ENCODE data around the gene CCDC27. TPM values are rescaled to one million over a fixed set of nuclear protein-coding genes. Genes with fewer than 3 reads are reported as not detected.

CCDC27 gene
- total RNA-seq, 1 experiment from 2014 or later = not detected

DNA sequence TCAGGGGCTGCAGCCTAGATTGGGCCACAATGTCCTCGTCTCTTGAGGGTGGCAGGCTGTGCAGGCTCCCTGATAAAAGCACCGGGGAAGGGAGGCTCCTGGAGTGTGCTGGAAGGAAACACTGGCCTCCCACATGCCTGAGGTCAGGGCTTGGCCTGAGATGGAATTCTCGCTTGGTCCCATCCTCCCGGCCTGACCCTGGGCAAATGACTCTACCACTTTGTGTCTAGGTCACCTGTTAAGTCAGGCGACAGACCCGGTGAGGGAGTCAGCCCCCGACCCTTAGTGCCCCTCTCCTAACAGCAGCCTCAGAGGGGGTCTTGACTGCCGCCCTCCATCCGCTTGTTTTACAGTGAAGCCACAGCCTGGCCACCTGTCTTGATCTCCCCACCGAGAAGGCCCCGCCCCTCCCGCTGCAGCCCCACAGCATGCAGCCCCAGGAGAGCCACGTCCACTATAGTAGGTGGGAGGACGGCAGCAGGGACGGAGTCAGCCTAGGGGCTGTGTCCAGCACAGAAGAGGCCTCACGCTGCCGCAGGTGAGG, 22.8 kb downstream of the CCDC27 start:
- DNase-seq (ENCODE audit: low read depth) = no peak

DNA sequence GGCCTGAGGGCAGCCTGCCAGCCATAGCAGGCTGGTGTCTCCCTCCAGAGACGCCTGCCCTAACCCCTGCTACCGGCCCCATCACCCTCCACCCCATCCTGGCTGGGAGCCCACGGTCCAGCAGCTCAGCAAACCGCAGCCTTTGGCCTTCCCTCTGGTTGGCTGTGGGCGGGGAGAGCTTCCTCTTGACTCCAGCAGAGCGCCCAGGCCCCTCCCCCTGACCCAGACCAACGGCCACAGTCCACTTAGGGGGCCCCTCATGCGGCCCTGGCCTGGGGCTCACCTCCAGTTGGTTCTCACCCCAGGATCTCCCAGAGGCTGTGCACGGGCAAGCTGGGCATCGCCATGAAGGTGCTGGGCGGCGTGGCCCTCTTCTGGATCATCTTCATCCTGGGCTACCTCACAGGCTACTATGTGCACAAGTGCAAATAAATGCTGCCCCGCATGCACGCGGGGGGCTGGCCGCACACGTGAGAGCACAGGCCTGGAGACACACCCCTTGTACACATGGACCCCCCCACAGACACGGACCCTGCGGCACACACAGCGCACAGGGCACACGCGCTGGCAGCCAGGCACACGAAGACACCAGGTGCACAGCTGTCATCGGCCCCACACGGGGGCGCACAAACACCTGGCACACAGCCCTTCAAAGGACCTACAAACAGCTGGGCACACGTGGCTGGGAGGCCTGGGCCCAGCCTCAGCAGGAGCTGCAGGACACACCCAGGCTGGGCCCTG, 23.4 kb downstream of the CCDC27 start:
- DNase-seq (ENCODE audit: low read depth) = peak; percentile 78

DNA sequence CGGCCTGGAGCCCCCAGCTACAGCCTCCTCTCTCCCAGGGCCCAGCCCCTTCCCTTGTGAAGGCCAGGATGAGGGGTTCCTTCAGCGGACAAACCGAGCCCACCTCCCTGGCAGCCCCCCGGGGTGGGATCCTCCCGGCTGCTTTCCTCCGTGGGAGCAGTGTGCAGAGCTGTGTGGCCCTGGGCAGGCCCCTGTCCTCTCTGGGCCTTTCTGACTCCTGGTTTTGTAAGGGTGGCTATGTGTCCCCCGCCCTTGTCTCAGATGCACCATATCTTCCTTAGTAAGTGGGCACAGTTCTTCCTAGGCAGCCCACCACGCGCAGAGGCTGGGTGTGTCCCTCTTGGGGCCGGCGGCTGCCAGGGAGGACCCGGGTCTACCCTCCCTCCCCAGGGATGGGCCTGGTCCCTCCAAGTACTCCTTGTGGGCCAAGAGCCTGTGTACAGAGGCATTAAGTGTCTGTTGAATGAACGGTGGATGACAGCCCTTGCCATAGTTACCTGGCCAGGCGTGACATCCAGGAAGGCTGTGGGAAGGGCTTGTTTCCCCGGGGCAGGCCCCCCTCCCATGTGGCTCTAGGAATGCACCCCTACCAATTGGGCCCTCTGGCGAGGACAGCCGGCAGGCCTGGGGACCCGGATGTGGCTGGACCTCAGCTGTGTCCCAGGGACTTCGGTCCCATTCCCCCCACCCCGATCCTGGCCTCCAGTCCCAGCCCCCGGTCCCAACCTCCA, 24.1 kb downstream of the CCDC27 start:
- DNase-seq (ENCODE audit: low read depth) = no peak

DNA sequence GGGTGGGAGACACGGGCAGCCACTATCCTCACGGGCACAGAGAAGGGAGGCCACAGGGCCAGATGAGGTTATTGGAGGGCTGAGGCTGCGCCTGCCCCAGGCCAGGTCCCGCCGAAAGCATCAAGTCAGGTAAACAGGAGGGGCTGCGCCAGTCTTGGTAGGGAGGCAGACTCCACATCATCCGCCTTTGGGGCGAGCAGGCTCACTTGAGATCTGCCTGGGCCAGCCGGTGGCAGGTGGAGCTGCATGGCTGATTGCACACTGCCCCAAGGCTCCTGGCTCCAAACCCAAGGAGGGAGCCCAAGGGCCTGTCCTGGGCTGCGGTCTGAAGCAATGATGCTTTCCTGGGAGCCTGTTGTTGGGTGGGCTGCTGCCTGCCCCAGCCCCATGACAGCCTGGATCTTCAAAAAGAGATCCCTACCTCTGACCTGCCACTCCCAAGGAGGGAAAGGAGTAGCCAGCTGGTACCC, 24.9 kb downstream of the CCDC27 start:
- no peak for DNase-seq (ENCODE audit: low read depth)

DNA sequence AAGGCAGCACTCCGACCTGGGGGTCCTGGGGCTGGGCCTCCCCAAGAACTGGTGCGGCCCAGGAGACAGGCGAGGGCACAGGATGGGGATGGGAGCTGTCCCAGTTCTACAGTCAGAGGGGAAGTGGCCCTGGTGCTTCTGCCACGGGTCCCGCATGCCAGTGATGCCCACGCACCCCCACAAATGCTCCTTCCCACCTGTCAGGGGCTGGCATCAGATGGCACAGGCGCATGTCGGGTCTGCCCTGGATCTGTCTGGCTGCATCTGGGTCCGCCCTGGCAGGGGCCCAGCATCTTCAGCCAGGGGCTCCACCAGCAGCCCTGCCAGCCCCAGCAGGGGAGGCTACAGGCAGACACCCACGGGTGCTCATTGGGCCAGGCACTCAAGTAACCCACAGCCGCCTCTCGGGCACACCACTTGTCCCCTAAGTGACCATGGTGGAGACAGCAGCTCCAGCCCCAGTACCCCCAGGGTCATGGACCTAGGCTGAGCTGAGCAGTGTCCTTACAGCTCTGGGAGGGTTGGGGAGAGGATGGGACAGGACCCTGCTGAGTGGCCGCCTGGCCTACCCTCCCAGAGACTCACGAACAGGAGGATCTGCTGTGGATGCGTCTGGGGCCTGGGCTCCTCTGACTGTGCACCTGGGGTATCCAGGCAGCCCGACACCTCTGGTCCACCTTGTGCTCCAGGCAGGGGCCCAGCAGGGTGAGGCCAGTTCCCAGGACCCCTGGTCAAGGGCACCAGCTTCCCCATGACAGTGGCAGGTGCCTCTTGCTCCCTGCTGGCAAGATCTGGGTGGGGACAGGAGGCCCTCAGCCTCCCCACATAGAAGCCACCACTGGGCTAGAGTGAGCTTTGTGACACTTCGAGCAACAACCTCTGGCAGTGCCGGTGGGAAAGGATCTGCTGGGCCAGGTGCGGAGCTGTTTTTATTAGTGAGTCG, 25.7 kb downstream of the CCDC27 start:
- no peak for DNase-seq (ENCODE audit: low read depth)

DNA sequence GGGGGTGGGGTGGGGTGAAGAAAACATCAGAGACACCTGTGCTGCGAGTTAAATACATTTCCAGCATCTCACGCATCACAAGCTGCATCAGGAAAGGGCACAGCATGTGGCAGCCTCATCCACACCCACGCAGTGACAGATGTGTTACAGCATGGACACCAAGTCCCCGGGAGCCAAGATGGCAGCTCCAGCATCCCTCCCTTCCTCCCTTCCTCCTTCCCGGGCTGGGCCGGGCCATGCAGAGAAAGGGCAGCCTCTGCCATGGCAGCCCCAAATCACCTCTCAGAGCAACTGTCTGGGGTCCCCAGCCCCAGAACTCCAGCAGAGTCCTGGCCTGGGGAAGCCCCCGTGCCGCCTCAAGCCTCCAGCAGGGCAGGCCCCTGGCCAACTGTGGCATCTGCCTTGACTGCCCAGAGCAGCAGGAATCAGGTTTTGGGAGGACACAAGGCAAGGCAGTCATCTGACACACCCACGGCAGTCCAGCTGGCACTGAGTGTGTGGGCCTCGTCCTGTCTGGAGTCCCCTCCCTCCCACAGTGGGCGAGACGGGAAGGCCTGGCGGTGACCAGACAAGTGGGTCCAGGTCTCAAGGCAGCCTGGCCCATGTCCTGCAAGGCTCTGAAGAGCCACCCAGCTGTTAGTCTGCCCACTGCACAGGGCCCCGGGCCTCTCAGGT, 26.5 kb downstream of the CCDC27 start:
- DNase-seq (ENCODE audit: low read depth) = no peak

DNA sequence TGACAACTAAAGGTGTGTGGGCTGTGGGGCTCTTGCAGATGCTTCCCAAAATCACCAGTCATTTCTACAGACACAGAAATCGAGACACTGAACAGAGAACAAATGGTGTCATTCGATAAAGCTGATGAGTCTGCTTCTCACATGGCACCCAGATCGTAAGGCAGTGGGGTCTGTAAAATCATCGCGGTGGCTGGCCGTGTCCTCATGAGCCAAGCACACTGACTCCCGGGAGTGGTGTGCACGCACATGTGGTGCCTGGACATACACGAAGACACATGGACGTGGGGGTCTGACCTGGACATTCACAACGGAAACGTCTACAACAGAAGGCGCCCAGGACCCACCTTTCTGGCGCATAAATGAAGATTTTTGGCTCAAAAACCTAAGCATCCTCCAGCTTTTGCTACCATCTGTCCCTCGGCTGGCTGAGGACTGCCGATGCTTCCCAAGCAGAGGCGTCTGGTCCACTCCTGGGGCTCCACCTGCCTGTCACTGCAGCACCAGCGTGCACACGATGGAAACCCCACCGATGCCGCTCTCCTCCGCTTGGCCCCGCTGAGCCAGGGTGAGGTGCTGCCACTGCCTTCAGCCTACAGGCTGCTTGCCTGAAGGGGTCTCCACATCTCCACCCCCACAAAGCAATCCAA, 27.1 kb downstream of the CCDC27 start:
- DNase-seq (ENCODE audit: low read depth) = no peak

DNA sequence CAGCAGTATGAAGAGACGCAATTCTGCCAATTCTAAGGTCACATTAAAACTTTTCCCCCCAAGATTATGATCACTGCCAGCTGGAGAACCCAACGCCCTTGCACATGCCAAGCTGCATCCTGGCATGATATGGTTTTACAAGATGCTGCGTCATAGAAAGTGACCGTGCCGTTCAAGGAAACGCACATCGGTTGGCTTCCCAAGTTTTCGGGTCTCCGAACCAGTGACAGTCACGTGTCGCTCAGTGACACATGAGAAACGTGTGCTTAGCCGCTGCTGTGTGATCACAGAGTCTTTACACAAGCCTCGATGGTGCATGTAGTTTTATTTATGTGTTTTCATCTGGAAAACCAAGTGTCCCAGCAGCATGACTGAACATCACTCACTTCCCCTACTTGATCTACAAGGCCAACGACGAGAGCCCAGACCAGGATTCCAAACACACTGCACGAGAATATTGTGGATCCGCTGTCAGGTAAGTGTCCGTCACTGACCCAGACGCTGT, 27.7 kb downstream of the CCDC27 start:
- no peak for DNase-seq (ENCODE audit: low read depth)

DNA sequence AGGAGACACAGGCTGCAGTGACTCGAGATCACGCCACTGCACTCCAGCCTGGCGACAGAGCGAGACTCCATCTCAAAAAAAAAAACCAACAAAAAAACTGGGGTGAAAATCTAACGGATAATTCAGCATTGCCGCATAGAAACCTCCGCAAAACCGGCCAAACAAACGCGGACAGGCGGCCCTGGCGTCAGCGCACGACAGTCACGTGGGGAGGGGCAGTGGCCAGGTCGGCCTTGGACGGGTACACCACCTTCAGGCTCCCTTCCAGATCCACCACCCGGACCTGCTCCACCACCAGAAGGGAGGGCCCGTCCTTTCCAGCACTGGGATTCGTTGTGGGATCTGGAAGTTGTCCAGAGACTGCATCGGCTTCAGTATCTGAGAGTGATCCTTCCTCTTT, 28.7 kb downstream of the CCDC27 start:
- DNase-seq (ENCODE audit: low read depth) = no peak

DNA sequence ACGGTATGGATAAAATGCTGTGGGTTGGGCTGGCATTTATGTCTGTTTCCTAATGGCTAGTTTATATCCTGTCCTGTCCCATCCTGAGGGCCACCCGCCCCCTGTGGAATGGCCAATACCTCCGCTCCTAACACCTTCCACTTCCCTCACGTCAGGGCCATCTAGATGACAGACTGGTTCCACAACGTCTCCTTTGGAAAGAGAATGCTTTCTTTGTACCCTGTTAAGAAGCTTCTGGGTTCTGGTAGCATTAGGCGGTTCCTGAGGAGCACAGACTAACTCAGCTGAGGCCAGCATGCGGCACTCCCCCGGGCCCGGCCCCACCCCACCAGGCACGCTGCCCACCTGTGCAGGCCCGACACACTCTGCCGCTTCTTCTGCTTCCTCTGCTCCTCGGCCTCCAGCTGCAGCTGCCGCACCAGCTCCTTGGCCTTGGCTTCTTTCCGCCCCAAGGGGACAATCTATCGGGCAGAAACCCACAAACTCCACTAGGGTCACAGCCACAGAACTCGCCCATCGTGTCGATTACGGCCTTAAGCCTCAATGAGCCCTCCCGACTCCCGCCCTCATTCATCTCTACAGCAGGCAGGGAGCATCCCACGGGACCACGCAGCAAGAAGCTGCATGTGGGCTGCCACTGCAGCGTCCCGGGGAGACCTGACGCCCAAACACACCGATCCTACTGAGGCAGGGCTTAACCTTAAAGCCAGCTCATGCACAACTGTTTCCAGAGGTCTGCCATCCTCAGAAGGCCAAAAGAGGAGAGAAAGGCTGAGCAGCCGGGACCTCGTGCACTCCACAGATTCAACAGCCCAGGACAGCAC, 31.6 kb downstream of the CCDC27 start:
- DNase-seq (ENCODE audit: low read depth) = no peak

DNA sequence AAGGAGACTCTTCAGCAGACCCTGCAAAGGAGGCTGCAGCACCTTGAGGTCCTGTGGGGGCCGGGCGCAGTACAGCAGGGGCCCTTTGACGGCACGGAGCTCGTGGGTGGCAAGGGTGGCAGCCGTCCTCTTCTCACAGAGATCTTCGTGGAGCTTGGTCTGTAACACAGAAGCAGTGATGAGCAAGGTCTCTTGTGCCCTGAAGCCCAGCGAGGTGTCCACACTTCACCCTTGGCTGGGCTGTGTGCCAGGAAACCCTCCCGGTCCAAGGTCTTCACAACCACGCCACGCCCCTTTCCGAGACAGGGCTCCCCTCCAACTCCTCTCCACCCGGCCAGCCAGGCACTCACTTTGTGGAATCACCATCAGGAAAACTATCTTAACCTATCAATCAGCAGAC, 32.8 kb downstream of the CCDC27 start:
- DNase-seq (ENCODE audit: low read depth) = no peak

DNA sequence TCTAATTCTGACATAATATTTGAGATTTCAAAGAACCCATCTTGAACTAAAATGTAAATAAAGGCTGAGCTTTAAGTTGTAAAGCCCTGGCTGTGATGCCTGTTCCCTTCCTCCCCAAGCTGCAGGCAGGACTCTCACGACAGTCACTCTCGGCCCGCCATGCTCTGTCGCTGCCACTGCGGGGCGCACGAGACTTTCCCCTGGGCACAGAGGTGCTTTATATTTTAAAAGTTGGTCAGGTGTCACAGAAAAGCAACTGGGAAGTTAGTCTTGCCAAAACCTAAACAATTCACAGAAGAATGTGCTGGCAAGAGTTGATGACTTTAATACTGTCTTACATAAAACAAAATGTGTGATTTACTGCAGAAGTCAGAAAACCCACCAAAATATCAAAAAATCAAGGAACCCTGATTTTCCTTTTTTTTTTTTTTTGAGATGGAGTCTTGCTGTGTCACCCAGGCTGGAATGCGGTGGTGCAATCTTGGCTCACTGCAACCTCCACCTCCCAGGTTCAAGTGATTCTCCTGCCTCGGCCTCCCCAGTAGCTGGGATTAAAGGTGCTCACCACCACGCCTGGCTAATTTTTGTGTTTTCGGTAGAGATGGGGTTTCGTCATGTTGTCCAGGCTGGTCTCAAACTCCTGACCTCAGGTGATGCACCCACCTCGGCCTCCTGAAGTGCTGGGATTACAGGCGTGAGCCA, 33.4 kb downstream of the CCDC27 start:
- DNase-seq (ENCODE audit: low read depth) = no peak

DNA sequence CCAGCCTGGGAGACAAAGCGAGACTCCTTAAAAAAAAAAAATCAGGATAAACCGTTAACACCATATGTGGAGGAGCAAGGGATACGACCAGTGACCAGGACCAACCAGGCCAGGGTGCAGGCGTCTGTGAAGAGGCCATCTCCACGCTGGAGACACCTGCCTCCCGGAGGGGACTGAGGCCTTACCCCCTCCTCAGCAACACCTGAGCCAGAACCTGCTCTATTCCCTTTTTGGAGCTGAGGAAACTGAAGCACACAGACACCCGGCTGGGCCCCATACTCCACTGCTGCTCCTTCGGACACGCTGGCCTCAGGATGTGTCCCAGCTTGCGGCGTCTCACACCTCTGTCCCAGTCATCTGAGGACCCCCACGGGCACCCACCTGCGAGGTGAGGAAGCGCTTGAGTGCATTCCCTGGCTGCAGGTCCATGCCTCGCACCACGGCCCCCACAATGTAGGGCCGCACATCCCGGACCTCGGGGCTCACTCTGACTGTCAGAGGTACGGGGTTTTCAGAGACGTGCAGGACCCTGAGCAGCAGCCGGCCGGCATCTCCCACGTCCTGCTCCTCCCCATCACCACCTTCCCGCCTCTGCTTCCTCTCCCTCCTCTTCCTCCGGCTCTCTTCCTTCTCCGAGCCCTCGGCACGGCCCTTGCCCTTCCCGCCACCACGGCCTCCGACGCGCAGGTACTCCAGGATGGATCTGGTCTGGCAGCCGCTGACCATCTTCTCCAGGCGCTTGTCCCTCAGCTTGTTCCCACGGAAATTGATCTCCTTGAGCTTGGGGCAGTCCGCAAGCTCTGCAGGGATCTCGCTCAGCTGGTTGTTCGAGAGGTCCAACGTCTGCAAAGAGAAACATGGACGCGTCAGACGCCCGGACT, 34.5 kb downstream of the CCDC27 start:
- DNase-seq (ENCODE audit: low read depth) = no peak

DNA sequence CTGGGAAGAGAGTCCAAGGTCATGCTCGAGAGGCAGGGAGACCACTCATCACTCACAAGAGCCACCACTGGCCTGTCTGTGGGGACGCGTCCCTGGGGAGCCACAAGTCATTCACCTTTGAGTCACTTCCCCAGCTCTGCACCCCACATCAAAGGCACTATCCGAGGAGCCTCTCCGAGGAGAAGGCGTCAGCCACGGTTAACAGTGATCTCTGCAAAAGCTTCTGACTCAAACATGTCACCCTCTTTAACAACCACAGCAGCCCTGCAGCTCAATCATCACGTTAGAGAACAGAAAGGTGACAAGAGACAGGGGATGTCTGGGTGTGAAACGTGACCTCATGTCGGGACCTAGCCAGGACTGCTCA, 35.1 kb downstream of the CCDC27 start:
- DNase-seq (ENCODE audit: low read depth) = no peak

DNA sequence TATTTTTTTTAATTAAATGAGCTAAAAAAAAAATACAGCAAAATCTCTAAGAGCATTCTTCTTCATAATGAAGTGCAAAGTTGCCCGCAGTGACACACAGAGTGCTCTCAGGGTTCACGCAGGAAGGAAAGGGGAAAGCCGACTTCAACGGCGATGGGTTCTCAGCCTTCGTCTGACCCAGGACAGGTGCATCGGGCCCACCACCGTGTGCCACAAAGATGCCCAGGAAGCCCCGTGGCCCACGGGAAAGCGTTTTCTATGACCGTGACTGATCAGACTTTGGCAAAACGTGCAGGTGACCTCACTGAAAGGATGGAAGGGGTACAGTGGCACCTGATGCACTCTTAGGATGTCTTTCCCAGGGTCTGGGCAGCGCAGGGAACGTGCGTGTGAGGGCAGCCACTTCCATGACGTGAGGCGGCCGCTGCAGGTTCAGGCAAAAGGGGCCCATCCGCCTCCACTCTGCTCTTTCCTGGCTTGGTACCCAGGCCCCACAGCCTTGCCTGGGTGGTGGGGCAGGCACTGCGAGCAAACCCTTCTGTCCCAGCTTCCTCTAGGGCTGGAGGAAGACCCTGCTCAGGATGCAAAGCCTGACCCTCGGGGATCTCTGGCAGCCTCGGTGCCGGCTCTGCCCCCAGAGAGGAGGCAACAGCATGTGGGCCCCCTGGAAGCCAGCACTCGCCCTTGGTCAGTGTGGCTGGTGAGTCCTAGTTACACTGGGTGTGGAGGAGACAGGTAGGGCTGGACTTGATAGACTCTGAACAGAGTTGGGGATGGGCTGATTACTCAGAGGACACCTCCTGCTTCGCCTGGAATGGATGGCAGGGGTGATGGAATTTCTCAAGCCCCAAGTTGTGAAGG, 35.7 kb downstream of the CCDC27 start:
- DNase-seq (ENCODE audit: low read depth) = no peak

DNA sequence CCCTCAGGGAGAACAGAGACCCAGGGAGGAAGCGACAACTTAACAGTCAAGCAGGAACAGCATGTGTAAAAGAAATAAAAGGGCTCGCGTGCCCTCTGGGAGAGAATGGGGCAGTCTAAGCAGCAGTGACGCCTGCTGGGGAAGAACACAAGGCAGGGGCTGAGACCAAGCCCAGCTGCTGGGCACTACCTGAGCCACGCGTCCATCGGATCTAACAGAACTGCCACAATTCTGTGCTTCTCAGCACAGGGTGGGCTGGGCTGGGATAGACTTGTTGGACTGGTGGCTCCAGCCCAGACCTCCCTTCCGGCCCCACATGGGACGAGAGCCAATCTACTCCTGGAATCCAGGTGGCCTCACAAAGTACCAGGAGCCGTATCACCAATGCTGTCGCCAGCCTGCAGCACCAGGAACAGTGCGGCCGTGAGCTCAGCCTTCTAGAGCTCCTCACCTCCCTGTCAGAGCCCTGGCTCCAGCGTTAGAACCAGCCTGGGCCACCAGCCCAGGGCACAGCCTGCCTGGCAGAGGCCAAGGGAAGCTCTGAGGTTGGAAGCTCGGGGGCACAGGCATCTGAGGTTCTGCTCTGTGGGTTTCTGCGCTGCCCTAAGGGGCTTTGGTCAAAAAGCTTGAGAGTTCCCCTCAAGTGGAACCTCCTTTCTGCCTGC, 36.6 kb downstream of the CCDC27 start:
- no peak for DNase-seq (ENCODE audit: low read depth)

Data from Daoy (cell line).